HUDEP-2 (cell line): ENCODE data around the gene DBF4B.

Experiments
- DNase-seq, 76 experiments: peaks; one replicate each; lab custom pipeline; 2025; ENCODE audit not compliant: unreplicated experiment in 76 of 76; lab: John Stamatoyannopoulos, UW

Gene DBF4B

DNA sequence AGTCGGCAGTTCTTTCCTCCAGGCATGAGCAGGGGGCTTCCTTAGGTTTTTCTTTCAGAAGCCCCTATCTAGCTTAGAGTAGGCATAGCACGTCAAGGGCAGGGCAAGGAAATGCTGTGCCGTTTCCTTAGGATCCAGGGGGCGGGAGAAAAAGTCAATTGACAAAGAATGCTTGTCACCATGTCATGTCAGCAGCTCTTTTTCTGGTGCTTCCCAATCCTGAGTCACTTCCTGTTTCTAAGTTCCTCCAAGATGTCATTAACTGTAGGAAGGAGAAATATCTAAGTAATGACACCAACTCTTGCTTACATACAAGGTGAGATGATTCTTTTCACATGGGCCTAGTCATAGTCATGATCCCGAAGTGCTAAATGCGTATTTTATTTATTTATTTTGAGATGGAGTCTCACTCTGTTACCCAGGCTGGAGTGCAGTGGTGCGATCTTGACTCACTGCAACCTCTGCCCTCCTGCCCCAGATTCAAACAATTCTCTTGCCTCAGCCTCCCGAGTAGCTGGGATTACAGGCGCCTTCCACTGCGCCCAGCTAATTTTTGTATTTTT, 86.5 kb downstream of the DBF4B start:
- DNase-seq: no peak

DNA sequence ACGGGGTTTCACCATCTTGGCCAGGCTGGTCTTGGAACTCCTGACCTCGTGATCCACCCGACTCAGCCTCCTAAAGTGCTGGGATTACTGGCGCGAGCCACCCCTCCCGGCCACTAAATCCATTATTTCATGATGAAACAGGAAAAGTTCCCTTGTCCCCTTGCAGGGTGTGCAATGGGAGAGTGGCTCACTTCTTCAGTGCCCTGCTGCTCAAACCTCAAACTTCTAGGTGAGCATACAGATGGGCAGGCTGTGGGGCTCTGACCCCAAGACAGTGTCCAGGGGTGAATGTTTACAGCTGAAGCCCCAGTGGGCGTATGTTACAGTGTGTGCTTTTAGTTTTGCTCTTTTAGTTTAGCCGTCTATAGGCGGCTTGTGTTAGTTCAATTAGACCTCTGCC, 87.0 kb downstream of the DBF4B start:
- DNase-seq: no peak

DNA sequence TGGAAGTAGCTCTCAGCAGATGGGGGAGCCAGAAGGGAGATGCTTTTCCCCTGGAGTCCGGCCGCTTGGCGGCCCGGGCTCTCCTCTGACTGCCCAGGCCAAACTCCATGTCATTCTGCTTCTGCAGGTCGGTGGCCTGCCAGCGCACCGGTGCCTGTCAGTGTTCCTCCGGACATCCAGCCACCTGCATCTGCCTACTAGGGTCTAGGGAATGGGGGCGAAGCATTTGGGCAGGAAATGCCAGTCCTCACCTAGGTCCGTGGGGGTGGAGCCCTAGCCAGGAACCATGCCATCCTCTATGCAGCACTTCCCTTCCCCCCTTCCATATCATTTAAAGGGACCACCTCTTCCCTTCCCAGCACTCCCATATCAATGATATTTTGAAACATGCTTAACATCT, 87.5 kb downstream of the DBF4B start:
- no peak for DNase-seq

DNA sequence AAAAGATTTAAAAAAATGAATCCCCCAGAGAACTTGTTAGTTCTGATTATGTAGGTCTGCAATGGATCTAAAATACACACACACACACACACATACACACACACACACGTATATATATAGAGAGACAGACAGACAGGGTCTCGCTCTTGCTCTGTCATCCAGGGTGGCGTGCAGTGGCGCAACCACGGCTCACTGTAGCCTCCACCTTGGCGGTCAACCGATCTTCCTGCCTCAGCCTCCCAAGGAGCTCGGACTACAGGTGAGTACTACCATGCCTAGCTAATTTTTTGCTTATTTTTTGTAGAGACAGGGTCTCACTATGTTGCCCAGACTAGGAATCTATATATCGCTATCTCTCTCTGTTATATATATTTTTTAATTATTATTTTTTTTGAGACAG, 88.3 kb downstream of the DBF4B start:
- DNase-seq: no peak

DNA sequence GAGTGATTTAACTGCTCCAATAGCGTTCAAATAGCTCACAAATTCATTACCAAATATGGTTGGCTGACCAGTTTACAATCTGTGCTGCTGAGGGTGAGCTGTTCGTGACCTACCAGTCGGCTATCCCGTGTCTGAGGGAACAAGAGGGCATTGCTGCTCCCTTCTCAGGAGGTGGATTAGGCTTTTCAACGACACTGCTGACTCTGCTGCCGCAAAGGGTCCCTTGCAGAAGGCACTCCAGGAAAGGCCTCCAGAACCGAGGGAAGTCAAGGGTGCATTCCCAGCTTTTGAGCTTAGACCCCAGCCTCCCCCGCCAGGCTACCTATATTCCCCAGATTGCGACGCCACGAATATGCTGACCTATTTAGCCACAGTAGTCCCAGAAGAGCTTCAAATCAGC, 89.3 kb downstream of the DBF4B start:
- no peak for DNase-seq

DNA sequence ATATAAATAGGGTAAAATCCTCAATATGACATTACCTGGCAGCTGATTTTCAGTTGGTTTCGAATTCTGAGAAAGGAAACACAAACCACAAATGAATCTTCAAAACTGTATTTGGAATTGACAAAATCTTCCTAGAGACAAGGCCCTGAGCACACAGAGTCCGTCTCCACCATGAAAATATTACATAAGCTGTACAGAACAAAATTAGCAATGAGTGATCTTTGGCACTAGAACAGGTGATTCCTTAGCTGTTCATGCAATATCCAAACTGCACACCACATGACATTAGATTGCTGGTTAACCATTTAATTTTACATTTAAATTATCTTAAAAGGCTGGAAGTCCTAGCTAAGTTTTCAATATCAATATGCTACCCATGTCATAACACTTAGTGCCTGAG, 89.9 kb downstream of the DBF4B start:
- no peak for DNase-seq
